Measurements from ENCODE around the gene PTP4A1.

PTP4A1 gene

DNA sequence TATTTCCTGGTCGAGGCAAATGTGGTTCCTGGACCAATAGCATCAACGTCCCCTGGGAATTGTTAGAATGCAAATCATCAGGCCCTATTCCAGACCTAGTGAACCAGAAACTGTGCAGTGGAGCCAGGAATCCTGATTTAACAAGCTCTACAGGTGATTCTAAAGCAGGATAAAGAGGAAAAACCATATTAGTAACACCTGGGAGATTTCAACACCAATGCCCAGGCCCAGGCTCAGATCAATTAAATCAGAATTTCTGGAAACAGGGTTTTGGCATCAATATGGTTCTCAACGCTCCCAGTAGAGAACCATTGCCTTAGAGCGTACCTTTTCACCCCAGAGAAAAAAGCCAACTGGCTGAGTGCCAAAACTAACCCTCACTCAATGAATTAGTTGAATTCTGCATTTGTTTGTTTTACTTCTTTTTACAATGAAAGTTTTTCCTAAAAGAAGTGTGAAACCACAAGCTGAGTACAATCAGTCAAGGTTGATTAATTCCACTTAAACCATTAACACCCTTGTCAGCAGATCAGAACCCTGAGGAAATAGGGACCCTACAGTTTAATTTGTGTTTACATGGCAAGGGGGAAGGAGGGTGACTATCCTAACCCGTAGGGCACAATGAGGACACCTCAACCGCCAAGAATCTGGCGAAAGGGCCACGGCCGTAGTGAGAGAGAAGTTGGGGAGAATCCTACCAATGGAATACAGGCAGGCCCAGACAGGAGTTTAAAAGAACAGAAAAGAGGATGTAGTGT lies 34.9 kb upstream of the PTP4A1 start:
- no peaks in the 10 kb centered on the region for H3K9me3 ChIP-seq (ENCODE audit: control insufficient read depth, insufficient read depth, low read length)
- H3K4me3 ChIP-seq (ENCODE audit: low read length), result no peak overlapping the region
- H3K36me3 ChIP-seq (ENCODE audit: control insufficient read depth, low read length), result no peaks in the 10 kb centered on the region
- no peaks in the 10 kb centered on the region for H3K79me2 ChIP-seq (ENCODE audit: control insufficient read depth, low read length)
- no peaks in the 10 kb centered on the region for H4K20me1 ChIP-seq (ENCODE audit: control insufficient read depth, insufficient read depth, low read depth, low read length)
- no peak overlapping the region for H3K4me2 ChIP-seq (ENCODE audit: low read length)
- peaks cover 6% of the 10 kb centered on the region; the same call in 1 of the 2 replicates for H3K4me1 ChIP-seq (ENCODE audit: control insufficient read depth, low read length)
- no peak overlapping the region for H3K27ac ChIP-seq (ENCODE audit: low read depth, low read length)
- TF ChIP-seq EZH2phosphoT487 (IDR thresholded peaks at IDR 0.05; ENCODE audit: borderline replicate concordance, low read length), result no peak
- TF ChIP-seq, protein P1, sequence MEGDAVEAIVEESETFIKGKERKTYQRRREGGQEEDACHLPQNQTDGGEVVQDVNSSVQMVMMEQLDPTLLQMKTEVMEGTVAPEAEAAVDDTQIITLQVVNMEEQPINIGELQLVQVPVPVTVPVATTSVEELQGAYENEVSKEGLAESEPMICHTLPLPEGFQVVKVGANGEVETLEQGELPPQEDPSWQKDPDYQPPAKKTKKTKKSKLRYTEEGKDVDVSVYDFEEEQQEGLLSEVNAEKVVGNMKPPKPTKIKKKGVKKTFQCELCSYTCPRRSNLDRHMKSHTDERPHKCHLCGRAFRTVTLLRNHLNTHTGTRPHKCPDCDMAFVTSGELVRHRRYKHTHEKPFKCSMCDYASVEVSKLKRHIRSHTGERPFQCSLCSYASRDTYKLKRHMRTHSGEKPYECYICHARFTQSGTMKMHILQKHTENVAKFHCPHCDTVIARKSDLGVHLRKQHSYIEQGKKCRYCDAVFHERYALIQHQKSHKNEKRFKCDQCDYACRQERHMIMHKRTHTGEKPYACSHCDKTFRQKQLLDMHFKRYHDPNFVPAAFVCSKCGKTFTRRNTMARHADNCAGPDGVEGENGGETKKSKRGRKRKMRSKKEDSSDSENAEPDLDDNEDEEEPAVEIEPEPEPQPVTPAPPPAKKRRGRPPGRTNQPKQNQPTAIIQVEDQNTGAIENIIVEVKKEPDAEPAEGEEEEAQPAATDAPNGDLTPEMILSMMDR (IDR thresholded peaks at IDR 0.05; ENCODE audit: low read depth, low read length, poor library complexity, severe bottlenecking), result no peak
- H3K9me2 ChIP-seq (replicated peaks; ENCODE audit: control insufficient read depth, low read length), result no peaks in the 10 kb centered on the region
- no peaks in the 10 kb centered on the region; the same call in 1 of the 2 replicates for H3K27me3 ChIP-seq (ENCODE audit: control insufficient read depth, low read length)
- no peaks in the 10 kb centered on the region for H3F3A ChIP-seq (ENCODE audit: control insufficient read depth, insufficient read depth)

- TF ChIP-seq EZH2phosphoT487 (IDR thresholded peaks at IDR 0.05; ENCODE audit: borderline replicate concordance, low read length), result no peak
- TF ChIP-seq, protein P1 (IDR thresholded peaks at IDR 0.05; ENCODE audit: low read depth, low read length, poor library complexity, severe bottlenecking), result no peak
- Histone ChIP-seq H3K36me3 (ENCODE audit: control insufficient read depth, low read length) (no peaks in the 10 kb centered on the region), H3K4me2 (ENCODE audit: low read length) (no peak overlapping the region), H4K20me1 (ENCODE audit: control insufficient read depth, insufficient read depth, low read depth, low read length) (no peaks in the 10 kb centered on the region), H3K9me3 (ENCODE audit: control insufficient read depth, insufficient read depth, low read length) (no peaks in the 10 kb centered on the region), H3K4me1 (ENCODE audit: control insufficient read depth, low read length) (peaks cover 6% of the 10 kb centered on the region; the same call in 1 of the 2 replicates), H3K9me2 (replicated peaks; ENCODE audit: control insufficient read depth, low read length) (no peaks in the 10 kb centered on the region), H3K4me3 (ENCODE audit: low read length) (no peak overlapping the region), H3F3A (ENCODE audit: control insufficient read depth, insufficient read depth) (no peaks in the 10 kb centered on the region), H3K27me3 (ENCODE audit: control insufficient read depth, low read length) (peaks cover 4% of the 10 kb centered on the region), H3K27ac (ENCODE audit: low read depth, low read length) (no peak overlapping the region), H3K79me2 (ENCODE audit: control insufficient read depth, low read length) (no peaks in the 10 kb centered on the region)
Observed at GRCh38 chr6:63537959-63538300, 34.4 kb upstream of the PTP4A1 start.

DNA sequence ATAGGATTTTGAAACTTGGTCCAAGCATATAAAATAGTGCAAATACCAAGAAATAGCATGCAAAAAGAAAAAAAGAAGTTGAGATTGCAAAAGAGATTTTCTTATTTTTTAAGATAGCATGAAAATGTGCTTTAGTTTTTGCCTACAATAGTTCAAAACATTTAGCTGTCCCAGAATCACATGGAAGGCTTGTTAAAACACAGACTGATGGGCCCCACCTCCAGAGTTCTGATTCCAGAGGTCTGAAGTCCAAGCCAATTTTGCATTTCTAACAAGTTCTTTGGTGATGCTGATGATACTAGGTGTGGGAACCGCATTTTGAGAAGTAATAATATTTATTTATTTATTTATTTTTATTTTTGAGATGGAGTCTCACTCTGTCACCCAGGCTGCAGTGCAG lies 33.7 kb upstream of the PTP4A1 start:
- no peak overlapping the region for H3K4me2 ChIP-seq (ENCODE audit: low read length)
- H3K27ac ChIP-seq (ENCODE audit: low read depth, low read length), result no peak overlapping the region
- H3K27me3 ChIP-seq (ENCODE audit: control insufficient read depth, low read length), result peaks cover 10% of the 10 kb centered on the region

More for the DNA sequence above, 33.7 kb upstream of the PTP4A1 start:
- H3K4me1 ChIP-seq (ENCODE audit: control insufficient read depth, low read length), result peaks cover 6% of the 10 kb centered on the region; the same call in 1 of the 2 replicates
- no peak overlapping the region for H3K4me3 ChIP-seq (ENCODE audit: low read length)
- TF ChIP-seq, protein P1 (IDR thresholded peaks at IDR 0.05; ENCODE audit: low read depth, low read length, poor library complexity, severe bottlenecking), result no peak
- no peak for TF ChIP-seq EZH2phosphoT487 (IDR thresholded peaks at IDR 0.05; ENCODE audit: borderline replicate concordance, low read length)
- no peaks in the 10 kb centered on the region for H3F3A ChIP-seq (ENCODE audit: control insufficient read depth, insufficient read depth)
- no peaks in the 10 kb centered on the region for H3K9me2 ChIP-seq (replicated peaks; ENCODE audit: control insufficient read depth, low read length)
- no peaks in the 10 kb centered on the region for H3K79me2 ChIP-seq (ENCODE audit: control insufficient read depth, low read length)
- no peaks in the 10 kb centered on the region for H3K9me3 ChIP-seq (ENCODE audit: control insufficient read depth, insufficient read depth, low read length)
- no peaks in the 10 kb centered on the region for H4K20me1 ChIP-seq (ENCODE audit: control insufficient read depth, insufficient read depth, low read depth, low read length)
- H3K36me3 ChIP-seq (ENCODE audit: control insufficient read depth, low read length), result no peaks in the 10 kb centered on the region
